ENCODE measurements around the gene AKIRIN2.

- no peak for TF ChIP-seq CTCF (IDR thresholded peaks at IDR 0.05)
- TF ChIP-seq REST (IDR thresholded peaks at IDR 0.05; ENCODE audit: low read depth, low read length), result no peak
- no peak for TF ChIP-seq JUND (IDR thresholded peaks at IDR 0.05)
- TF ChIP-seq MXI1 (IDR thresholded peaks at IDR 0.05; ENCODE audit: low read depth, low read length), result no peak
- TF ChIP-seq EP300 (IDR thresholded peaks at IDR 0.05; ENCODE audit: borderline replicate concordance in 1 of 2, low read depth in 1 of 2, low read length in 1 of 2), result no peak
These were observed 41.7 kb downstream of the AKIRIN2 start for GRCh38 chr6:87660226-87660911.

Data from SK-N-SH (cell line).